Transverse colon (tissue), 4 donors: Measurements from ENCODE around the gene SMOC1. TPM values are rescaled to one million over a fixed set of nuclear protein-coding genes. Genes with fewer than 3 reads are reported as not detected.

ENCODE experiments used
- DNase-seq: peaks from one replicate; pipeline ENCODE4 v3.0.0-alpha.2; 2019
- H3K27ac ChIP-seq, 4 donors: fragments of 200-600 bp; sonication (generic); 2 replicates each; pipeline ENCODE4 v1.5.1; 2016 to 2018; ENCODE audit warnings: inconsistent platforms in 4 of 4
- H3K27me3 ChIP-seq: fragments of 200-600 bp; sonication (generic); 2 replicates; pipeline ENCODE4 v1.5.1; 2017; ENCODE audit warnings: inconsistent platforms
- H3K36me3 ChIP-seq, 4 donors: fragments of 200-600 bp; sonication (generic); 2 replicates each; pipeline ENCODE4 v1.5.1; 2017 to 2019; ENCODE audit warnings: inconsistent platforms in 4 of 4
- H3K4me1 ChIP-seq, 4 donors: fragments of 200-600 bp; sonication (generic); 2 replicates each; pipeline ENCODE4 v1.5.1; 2017 to 2020; ENCODE audit warnings: inconsistent platforms in 4 of 4
- H3K4me3 ChIP-seq, 4 donors: fragments of 200-600 bp; sonication (generic); 1 replicate in 1 of 4; 2 replicates in 3 of 4; pipeline versions ENCODE4 v1.5.1 to v1.6.1; 2017 to 2019; ENCODE audit warnings: inconsistent platforms in 4 of 4
- H3K9me3 ChIP-seq, 2 donors: fragments of 200-600 bp; sonication (generic); 2 replicates each; pipeline ENCODE4 v1.5.1; 2017 to 2019; ENCODE audit warnings: inconsistent platforms in 2 of 2
- EP300 ChIP-seq: sonication (generic); formaldehyde crosslinking; IDR thresholded peaks from one replicate; pipeline ENCODE4 v1.6.1; 2017; ENCODE audit warnings: antibody characterized with exemption, low read depth
- POLR2A ChIP-seq: fragments of 450-650 bp; IDR thresholded peaks from one replicate; pipeline ENCODE4 v1.6.1; 2016; ENCODE audit warnings: antibody characterized with exemption, mild to moderate bottlenecking, moderate library complexity
- POLR2AphosphoS5 ChIP-seq, 3 donors: sonication (generic); formaldehyde crosslinking; IDR thresholded peaks; one replicate each; pipeline ENCODE4 v1.6.1; 2016; ENCODE audit warnings: antibody characterized with exemption in 3 of 3
- WGBS, 2 donors: methylation state at CpG; one replicate each; pipeline ENCODE4 v1.1.5; 2018; ENCODE audit warnings: low coverage in 1 of 2; 5-methylcytosine and 5-hydroxymethylcytosine counted together
- in situ Hi-C, 4 donors: fragments of 200-750 bp; cut with MboI; loops; one replicate each; pipeline versions ENCODE4 v1.15.0 to v1.15.1; 2017; ENCODE audit warnings: low sequenced_read_pairs in 3 of 4, low pct_ligation_motif_present in 1 of 4, low pct_unique_long_range_greater_than_20kb in 1 of 4
- intact Hi-C: fragments of 100-400 bp; cut with DNase I; formaldehyde crosslinking; loops from one replicate; pipeline ENCODE4 v1.15.1; 2023; ENCODE audit warnings: low total_unique reads
- total RNA-seq, 4 donors: library from RNA; depleted of rRNA; stranded (reverse); fragments of >200 nt; gene quantifications; one replicate each; pipeline ENCODE4 v1.1.0, GENCODE V29; 2016
- TF ChIP-seq, protein P1 (sequence below), 5 experiments: fragments of 200-600 bp in 3 of 5; fragments of 450-650 bp in 2 of 5; sonication (generic) in 3 of 5; IDR thresholded peaks; 1 replicate in 2 of 5; 2 replicates in 3 of 5; pipeline ENCODE4 v1.5.1; 2016 to 2017; ENCODE audit warnings: antibody characterized with exemption in 5 of 5, inconsistent platforms in 3 of 5, mild to moderate bottlenecking in 2 of 5, moderate library complexity in 1 of 5

SMOC1 gene
- total RNA-seq, 4 donors from 2014 or later: 0.82 to 1.3 TPM; not detected in 2

DNA sequence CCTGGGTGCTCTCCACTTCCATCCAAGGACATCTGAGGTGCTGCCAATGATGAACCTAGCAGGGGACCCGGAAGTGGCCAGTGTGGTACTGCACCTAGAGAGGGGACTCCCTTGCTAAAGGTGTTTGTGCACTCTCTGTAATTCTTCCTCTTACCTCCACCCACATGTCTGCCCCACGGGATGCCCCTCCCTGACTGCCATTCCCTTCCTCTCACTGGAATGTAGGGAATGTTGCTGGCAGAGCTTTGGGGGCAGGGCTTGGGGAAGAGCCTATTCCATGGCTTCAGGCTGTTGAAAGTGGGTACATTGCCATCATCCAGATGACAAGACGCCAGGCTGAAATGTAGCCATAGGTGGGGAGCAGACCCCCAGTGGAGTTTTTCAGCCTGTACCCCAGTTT is 153.2 kb downstream of the SMOC1 start:
- 54% methylated on average over 3 of the region's 3 CpGs; no CpG with 5 or more reads in 1 of the 2 donors for WGBS, 2 donors
- no peak for DNase-seq
- no peaks in the 10 kb centered on the region for H3K36me3 ChIP-seq
- H3K9me3 ChIP-seq: no peaks in the 10 kb centered on the region
- peaks cover 4% of the 10 kb centered on the region for H3K27me3 ChIP-seq
- TF ChIP-seq POLR2AphosphoS5 (IDR thresholded peaks at IDR 0.05) (no peak), POLR2A (no peak), EP300 (no peak)
- TF ChIP-seq, protein P1, sequence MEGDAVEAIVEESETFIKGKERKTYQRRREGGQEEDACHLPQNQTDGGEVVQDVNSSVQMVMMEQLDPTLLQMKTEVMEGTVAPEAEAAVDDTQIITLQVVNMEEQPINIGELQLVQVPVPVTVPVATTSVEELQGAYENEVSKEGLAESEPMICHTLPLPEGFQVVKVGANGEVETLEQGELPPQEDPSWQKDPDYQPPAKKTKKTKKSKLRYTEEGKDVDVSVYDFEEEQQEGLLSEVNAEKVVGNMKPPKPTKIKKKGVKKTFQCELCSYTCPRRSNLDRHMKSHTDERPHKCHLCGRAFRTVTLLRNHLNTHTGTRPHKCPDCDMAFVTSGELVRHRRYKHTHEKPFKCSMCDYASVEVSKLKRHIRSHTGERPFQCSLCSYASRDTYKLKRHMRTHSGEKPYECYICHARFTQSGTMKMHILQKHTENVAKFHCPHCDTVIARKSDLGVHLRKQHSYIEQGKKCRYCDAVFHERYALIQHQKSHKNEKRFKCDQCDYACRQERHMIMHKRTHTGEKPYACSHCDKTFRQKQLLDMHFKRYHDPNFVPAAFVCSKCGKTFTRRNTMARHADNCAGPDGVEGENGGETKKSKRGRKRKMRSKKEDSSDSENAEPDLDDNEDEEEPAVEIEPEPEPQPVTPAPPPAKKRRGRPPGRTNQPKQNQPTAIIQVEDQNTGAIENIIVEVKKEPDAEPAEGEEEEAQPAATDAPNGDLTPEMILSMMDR (IDR thresholded peaks at IDR 0.05): no peak
- no peaks in the 10 kb centered on the region for H3K4me1 ChIP-seq
- H3K4me3 ChIP-seq: no peak overlapping the region
- in situ Hi-C loops: loop anchor here in 1 of 4 donors (5.0 kb wide), 1 partner anchor 60 kb away; no protein-coding TSS in a partner anchor
- intact Hi-C loops: no loop called here
- no peak overlapping the region for H3K27ac ChIP-seq

DNA sequence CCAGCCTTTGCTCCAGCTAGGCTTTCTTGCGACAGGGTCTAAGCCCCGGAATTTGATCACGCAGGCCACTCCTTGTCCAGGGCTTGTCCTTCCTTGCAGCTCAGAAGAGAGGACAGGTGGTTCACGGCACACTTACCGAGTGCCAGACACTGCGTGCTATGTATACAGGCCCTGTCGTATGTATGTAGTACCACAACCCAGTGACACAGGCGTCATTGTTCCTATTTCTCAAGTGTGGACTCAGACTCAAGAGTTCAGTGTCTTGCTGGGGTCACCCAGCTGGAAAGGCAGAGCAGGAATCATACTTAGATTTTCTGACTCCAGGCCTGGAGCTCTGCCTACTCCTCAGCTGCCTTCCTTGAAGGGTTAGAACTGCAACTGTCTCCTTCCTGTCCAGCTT is 153.9 kb downstream of the SMOC1 start:
- no peaks in the 10 kb centered on the region for H3K9me3 ChIP-seq
- in situ Hi-C loops (loop anchor here in 1 of 4 donors (5.0 kb wide), 1 partner anchor 61 kb away; no protein-coding TSS in a partner anchor), intact Hi-C loops (no loop called here)
- TF ChIP-seq EP300 (no peak), POLR2A (no peak), POLR2AphosphoS5 (IDR thresholded peaks at IDR 0.05) (no peak)
- TF ChIP-seq, protein P1 (IDR thresholded peaks at IDR 0.05): no peak
- WGBS, 2 donors: 88 to 100% methylated on average over 1 to 8 of the region's 8 CpGs
- H3K27ac ChIP-seq: no peak overlapping the region
- no peaks in the 10 kb centered on the region for H3K4me1 ChIP-seq
- peaks cover 1% of the 10 kb centered on the region for H3K27me3 ChIP-seq
- H3K36me3 ChIP-seq: no peaks in the 10 kb centered on the region
- DNase-seq: no peak
- no peak overlapping the region for H3K4me3 ChIP-seq

DNA sequence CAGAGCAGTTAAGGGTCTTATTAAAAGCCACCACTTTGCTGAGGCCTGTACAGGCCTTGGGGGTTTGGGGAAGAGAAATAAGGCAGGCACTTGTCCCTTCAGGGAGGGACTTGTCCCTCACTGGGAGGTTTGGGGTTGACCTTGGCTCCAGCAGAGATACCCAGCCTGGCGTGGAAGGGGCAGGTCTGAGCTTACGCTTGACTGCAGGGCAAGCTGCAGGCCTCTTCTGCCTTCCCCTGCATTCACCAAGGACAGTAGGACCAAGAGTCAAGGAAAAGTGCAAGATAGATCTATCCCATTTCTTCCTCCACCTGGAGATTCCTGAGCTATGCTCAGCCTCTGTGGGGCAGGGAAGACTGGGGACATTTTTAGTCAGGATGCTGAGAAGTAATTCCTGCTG is 154.3 kb downstream of the SMOC1 start:
- Histone ChIP-seq H3K9me3 (no peaks in the 10 kb centered on the region), H3K27me3 (no peaks in the 10 kb centered on the region), H3K4me1 (no peaks in the 10 kb centered on the region), H3K36me3 (no peaks in the 10 kb centered on the region), H3K27ac (no peak overlapping the region), H3K4me3 (no peak overlapping the region)
- intact Hi-C loops: no loop called here
- DNase-seq: no peak
- 85% methylated on average over 2 of the region's 2 CpGs; no CpG with 5 or more reads in 1 of the 2 donors for WGBS, 2 donors
- in situ Hi-C loops: loop anchor here in 1 of 4 donors (5.0 kb wide), 1 partner anchor 61 kb away; no protein-coding TSS in a partner anchor
- no peak for TF ChIP-seq POLR2A
- TF ChIP-seq EP300: no peak
- no peak for TF ChIP-seq POLR2AphosphoS5 (IDR thresholded peaks at IDR 0.05)

DNA sequence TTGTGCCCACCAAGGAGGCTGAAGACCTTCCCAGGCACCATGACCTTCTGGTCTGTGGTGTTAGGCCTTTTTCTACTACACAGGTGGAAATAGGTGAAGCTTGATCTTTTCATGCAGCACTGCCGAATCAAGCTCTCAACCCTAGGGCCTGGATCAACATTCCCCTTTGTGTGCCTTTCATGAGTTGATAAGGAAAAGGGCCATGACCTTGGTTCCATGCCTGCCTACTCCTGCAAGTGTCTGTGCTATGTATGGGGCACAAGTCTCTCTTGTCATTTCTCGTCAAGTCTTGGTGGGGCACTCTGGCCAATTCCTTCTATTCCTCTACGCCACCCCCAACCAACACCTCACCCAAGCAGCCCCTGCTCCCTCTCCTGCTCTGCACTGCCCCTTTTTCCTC is 155.0 kb downstream of the SMOC1 start:
- Histone ChIP-seq H3K4me3 (no peak overlapping the region), H3K36me3 (no peaks in the 10 kb centered on the region), H3K27me3 (no peaks in the 10 kb centered on the region), H3K9me3 (no peaks in the 10 kb centered on the region), H3K27ac (no peak overlapping the region), H3K4me1 (no peaks in the 10 kb centered on the region)
- TF ChIP-seq POLR2A (no peak), EP300 (no peak), POLR2AphosphoS5 (IDR thresholded peaks at IDR 0.05) (no peak)
- TF ChIP-seq, protein P1 (IDR thresholded peaks at IDR 0.05): no peak
- in situ Hi-C loops: loop anchor here in 1 of 4 donors (5.0 kb wide), 1 partner anchor 62 kb away; no protein-coding TSS in a partner anchor
- DNase-seq: no peak
- WGBS, 2 donors: 90% methylated on average over 3 of the region's 3 CpGs; no CpG with 5 or more reads in 1 of the 2 donors
- intact Hi-C loops: no loop called here

DNA sequence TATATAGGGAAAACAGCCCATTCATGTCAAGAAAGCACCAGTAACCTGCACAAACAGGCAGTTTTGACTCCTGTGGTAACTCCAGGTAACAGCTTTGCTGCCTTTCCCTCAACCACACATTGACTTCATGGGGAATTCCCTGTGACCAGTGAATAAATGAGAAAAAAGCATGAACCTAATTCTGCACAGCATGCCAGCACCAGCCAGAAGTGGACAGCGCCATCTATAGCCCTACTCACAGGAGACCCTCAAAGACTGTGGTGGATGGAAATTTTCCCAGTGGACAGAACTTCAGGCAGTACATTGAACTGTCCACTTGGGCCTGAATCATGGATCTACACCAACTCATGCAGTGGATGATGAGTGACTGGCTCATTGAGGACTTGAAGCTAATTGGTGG is 157.4 kb downstream of the SMOC1 start:
- intact Hi-C loops: no loop called here
- Histone ChIP-seq H3K9me3 (no peaks in the 10 kb centered on the region), H3K27me3 (no peaks in the 10 kb centered on the region), H3K27ac (no peak overlapping the region), H3K4me3 (no peak overlapping the region), H3K4me1 (no peaks in the 10 kb centered on the region), H3K36me3 (no peaks in the 10 kb centered on the region)
- in situ Hi-C loops: no loop called here
- WGBS, 2 donors: 74% methylated on average over 1 of the region's 1 CpG; no CpG with 5 or more reads in 1 of the 2 donors
- TF ChIP-seq POLR2AphosphoS5 (IDR thresholded peaks at IDR 0.05) (no peak), POLR2A (no peak), EP300 (no peak)
- TF ChIP-seq, protein P1 (IDR thresholded peaks at IDR 0.05): no peak
- DNase-seq: no peak
